A673 (cell line): ENCODE results near the gene ENGASE.

ENCODE experiments used
- CTCF ChIP-seq: fragments of 300-800, 200-600 bp; sonication (generic); conservative IDR thresholded peaks from 2 replicates; pipeline ENCODE4 v1.5.1; 2017; ENCODE audit warnings: low read depth, mild to moderate bottlenecking, antibody characterized with exemption, low read length, moderate library complexity, mixed read lengths
- EZH2 ChIP-seq: fragments of 200-600 bp; sonication (generic); IDR thresholded peaks from 2 replicates; pipeline ENCODE4 v1.6.1; 2017; ENCODE audit warnings: borderline replicate concordance, low read depth, mild to moderate bottlenecking, mixed read lengths, antibody characterized with exemption, low read length; ENCODE audit not compliant: poor library complexity, severe bottlenecking

GRCh38 chr17:79085921-79086551, 11.4 kb downstream of the ENGASE start:
- TF ChIP-seq CTCF, result no peak
- no peak for TF ChIP-seq EZH2
